OCI-M2 (cell line): ENCODE data around the gene CPNE7.
"Not testable (repeated sequence)": the region's sequence is repeated elsewhere in the genome, so short reads cannot be mapped to it uniquely, and the experiment has no call there.

ENCODE experiments used
- DNase-seq: peaks from one replicate; lab custom pipeline; 2025; ENCODE audit not compliant: unreplicated experiment; lab: John Stamatoyannopoulos, UW

CPNE7 gene

DNA sequence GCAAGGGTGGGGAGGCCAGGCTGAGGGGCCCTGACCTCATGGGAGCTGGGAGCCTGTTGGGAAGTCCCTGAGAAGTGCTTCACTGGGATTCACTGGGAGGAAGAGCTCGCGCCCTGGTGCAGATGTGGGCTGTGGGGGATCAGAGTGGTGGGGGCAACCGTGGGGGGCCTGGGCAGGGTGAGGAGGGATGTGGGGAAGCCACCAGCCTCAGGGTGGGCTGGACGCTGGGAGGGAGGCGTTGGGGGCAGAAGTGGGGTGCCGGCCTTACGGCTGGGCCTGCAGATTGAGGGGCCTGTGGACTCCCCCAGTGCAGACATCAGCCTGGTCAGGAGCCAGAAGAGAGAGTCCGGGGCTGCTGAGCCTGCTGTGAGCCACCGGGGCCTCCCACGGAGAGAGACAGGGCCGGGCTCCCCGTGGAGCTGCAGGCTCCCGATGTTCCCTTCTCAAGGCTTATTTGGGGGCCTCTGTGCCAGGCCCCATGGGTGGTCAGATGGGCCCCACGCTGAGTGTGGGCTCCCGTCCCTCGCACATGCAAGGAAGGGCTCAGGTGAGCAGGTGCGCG, 45.7 kb downstream of the CPNE7 start:
- no peak for DNase-seq

DNA sequence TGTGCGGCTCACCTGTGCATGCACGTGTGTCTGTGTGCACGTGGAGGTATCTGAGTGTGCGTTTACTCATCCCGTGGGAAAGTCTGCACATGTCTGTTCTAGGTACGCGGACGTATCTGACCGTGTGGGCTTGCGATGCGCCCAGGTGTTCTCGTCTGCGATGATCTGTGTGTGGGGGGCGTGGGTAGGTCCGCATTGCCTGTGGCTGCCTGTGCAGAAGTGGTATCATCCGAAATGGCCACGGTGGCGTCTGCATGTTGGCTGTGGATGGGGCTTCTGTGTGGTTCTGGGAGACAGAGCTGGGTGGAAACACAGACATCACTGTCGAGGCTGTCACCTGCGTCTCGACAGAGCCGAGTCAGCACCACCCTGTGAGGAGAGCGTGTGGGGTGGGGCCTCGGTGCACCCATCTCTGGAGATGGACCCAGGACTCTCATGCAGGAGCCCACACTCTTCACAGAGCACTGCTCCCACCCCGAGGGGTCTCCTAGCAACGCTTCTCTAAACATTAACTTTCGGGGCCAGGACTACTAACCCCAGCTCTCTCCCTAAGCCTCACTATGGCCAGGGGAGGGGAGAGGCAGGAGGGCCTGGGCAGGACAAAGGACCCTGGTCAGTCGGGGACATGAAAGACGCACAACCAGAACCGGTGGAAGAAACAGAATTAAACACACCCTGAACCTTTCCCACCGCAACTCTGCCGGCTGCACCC, 46.3 kb downstream of the CPNE7 start:
- DNase-seq: no peak

DNA sequence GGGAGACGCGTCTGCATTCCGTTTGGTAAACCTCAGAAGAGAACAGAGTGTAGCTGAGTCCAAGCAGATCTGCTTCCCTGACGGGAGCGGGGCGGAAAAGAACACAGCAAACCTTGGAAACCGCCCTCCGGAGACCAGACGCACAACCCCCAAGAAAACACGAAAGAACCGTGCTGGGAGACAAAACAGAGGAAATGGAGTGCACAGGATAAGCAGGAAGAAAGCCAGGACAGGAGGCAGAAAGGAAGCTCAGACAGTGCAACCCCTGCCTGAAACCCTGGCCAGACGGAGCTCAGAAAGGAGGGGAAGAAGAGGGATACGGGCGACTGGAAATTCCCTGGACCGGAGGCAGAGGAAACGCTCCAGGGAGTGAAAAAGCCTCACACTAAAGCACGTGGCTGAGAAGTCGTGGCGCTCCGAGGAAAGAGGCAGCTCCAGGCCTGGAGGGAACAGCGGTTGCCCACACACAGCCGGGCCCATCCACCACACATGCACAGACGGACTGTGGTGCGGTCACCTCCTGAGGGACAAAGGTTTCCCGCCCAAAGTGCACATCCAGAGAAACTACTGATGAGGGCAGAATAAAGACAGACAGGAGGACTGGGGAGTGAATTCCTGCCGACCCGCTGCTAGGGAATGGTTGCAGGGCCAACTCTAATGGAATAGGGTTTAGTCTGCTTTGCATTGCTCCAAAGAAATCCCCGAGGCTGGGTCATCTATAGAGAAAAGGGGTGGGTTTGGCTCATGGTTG, 48.1 kb downstream of the CPNE7 start:
- DNase-seq: no peak

DNA sequence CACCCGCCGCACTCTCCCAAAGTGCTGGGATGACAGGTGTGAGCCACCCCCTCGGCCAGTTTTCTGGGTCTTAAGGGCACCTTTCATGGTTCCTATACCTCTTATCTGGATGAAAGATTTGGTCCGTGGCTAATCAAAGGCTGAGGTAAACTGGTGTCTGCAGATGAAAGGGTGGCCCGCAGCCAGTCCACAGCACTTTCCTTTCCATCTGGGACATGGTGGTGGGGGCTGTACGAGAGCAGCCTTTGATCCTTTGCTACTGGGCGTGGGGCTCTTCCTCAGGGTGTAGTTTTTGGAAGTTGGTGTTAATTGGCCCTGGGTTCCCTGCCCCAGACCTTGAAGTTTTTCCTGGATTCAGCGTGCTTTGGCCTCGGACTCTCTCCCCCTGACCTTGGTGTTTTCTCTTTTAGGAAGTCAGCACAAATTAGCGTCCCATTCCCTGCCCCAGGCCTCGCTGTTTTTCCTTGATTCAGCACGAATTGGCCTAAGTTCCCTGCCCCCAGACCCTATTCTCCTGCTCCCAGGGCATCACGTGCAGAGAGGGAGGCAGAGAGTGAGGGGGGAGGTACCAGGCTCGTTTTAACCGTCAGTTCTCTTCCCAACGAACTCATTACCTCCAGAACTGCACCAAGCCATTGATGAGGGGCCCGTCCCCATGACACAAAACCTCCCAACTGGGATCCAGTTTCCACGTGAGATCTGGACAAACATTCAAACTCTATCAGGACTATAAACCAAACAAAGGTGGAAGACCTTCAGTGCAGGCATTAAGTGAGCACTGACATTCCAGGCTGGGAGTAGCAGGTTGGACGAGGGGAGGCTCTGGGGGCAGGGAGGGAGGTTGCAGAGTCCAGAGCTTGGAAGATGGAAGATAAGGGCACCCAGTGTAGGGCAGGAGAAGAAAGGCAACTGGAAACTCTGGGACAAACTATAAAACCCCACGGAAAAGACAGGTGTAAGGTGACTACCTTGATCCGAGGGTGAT, 49.5 kb downstream of the CPNE7 start:
- no peak for DNase-seq

DNA sequence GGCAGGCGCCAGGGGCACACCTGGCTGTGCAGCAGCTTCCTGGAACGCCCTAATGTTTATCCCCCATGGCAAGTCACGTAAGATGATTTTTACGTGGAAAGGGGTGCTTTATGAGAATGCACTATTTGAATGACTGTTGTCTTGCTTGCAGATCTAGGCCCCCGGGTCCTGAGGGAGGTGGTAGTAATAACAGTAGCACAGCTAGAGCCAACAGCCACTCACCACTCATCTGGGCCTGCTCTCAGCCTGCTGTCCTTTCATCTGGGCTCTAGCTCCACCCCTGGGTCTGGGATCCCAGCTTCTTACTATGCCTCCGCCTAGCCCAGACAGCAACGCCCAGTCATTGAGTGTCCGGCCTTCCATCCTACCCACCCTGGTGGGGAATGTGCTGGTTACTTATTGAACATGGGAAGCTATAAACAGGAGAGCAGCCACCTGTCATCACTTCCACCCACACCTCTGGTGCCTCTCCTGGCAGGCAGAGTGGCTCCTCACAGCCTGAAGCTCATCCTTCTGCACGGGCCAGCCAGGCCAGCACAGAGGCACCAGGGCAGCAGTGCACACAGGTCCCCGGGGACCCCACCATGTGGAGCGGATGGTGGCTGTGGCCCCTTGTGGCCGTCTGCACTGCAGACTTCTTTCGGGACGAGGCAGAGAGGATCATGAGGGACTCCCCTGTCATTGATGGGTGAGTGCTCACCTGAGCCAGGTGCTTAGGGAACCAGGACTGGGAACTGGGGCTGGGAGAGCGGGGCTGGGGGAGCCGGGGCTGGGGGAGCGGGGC, 54.5 kb downstream of the CPNE7 start:
- DNase-seq: no peak

GRCh38 chr16:89633064-89633631, 57.6 kb downstream of the CPNE7 start:
- DNase-seq: no peak

DNA sequence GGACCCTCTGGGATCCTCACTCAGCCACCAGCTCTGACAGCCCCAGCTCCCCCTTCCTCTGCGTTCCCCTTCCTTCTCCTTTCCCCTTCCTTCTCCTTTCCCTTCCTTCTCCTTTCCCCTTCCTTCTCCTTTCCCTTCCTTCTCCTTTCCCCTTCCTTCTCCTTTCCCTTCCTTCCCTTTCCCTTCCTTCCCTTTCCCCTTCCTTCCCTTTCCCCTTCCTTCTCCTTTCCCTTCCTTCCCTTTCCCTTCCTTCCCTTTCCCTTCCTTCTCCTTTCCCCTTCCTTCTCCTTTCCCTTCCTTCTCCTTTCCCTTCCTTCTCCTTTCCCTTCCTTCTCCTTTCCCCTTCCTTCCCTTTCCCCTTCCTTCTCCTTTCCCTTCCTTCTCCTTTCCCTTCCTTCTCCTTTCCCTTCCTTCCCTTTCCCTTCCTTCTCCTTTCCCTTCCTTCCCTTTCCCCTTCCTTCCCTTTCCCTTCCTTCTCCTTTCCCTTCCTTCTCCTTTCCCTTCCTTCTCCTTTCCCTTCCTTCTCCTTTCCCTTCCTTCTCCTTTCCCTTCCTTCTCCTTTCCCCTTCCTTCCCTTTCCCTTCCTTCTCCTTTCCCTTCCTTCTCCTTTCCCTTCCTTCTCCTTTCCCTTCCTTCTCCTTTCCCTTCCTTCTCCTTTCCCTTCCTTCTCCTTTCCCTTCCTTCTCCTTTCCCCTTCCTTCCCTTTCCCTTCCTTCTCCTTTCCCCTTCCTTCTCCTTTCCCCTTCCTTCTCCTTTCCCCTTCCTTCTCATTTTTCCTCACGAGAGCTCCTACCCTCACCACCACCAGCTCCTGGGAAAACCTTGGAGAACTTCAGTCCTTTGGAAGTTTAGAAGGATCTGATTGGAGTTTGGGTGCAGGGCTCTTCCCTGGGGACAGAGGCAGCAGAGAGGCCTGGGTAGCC, 59.2 kb downstream of the CPNE7 start:
- not testable (repeated sequence) for DNase-seq

DNA sequence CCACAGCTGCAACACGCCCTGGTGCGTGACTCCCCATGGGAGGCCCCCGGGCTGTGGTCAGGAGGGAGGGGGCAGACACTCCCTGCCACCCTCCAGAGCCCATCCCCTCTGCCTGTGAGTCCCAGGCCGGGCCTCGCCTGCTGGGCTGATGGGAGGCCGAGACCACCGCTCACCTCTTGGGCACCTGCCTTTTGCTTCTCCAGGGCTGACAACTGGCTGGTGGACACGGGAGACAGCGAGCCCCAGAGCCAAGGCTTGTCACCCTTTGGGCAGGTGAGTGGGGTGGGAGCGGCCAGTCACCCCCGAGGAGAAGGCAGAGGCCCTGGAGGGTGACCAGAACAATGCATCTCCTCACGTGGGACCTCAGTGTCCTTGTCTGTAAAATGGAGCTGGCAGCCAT, 61.1 kb downstream of the CPNE7 start:
- no peak for DNase-seq

GRCh38 chr16:89637379-89637778, 61.8 kb downstream of the CPNE7 start:
- DNase-seq: no peak

- no peak for DNase-seq
These were observed 62.9 kb downstream of the CPNE7 start for GRCh38 chr16:89638455-89638854.

- no peak for DNase-seq
These were observed 63.8 kb downstream of the CPNE7 start for GRCh38 chr16:89639385-89639784.

DNA sequence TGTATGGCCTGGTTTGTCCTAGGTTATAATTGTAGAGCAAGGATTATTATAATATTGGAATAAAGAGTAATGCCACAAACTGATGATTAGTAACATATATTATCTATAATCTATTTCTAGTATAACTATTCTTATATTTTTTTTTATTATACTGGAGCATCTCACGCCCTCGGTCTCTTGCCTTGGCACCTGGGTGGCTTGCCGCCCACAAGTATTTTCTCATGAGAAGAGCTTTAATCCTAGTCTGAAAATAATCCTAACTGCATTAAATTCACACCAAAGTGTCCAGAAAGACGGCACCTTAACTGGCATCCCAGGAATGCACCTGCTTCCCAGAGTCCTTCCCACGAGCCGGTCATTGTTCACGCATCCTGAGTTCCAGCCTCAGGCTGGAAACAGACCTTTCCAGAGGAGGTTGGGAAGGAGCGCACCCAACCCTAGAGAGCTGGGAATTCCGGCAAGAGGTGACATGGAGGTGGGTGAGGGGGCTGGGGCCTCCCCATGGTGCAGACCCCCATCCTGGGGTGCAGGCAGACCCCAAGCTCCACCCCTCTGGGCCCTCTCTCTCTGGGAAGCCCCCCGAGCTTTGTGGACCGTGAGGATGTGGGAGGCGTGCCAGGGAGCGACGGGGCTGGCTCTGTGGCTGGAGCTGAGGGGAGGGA, 66.0 kb downstream of the CPNE7 start:
- no peak for DNase-seq

DNA sequence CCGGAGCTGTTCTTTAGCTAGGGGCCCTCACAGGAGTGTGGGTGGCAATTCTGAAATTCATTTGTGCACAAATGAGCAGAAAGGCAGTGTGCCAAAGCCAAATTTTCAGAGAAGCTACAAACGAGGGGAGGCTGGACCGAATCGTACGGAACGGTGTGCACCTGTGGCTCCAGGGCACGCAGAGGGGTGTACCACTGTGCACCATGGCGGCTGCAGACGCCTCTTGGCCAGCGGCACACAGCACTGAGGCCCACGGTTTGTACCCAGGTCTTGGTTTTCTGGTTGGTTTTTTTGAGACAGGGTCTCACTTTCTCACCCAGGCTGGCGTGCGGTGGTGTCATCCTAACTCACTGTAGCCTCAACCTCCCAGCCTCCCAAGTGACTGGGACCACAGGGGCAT, 67.0 kb downstream of the CPNE7 start:
- no peak for DNase-seq

DNA sequence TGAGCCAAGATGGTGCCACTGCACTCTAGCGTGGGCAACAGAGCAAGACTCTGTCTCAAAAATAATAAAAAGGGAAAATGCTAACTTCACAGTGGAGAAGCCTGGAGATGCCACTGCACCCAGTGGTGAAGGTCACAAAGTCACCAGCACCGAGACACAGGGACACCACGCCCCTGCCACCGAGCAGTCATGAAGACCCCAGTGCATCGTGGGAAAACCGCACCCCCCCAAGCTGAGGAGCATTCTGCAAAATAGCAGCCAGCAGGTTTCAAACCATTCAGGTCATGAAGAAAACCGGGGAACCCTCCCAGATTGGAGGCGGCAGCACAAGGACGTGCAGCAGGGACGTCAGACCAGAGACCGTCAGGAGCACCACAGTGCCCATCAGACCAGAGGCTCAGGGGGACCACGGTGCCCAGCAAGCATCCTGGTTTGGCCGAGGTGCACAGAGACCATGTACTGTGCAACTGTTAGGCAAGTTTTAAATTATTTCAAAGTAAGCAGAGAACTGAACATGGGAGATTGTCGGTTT, 68.3 kb downstream of the CPNE7 start:
- DNase-seq: no peak

GRCh38 chr16:89645122-89645521, 69.6 kb downstream of the CPNE7 start:
- DNase-seq: no peak

DNA sequence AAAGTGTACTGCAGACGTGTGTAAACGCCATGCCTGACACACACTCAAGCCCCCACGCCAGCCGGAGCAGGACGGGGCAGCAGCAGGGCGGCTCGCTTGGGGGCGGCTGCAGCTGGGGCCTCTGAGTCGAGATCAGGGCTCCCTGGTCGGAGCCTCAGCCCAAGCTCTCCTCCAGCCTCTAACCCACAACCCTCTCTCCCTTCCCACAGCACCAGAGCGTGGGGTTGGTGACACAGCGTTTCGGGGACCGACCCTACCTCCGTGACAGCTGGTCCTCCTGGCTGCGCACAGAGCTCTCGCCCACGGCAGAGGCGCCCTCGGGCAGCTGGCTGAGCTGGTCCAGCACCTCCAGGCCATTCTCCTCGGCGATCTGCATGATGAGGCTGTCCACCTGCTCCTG, 70.7 kb downstream of the CPNE7 start:
- no peak for DNase-seq
